ENCODE results near the gene CPA3. TPM values are rescaled to one million over a fixed set of nuclear protein-coding genes. Genes with fewer than 3 reads are reported as not detected.

CPA3 gene
- total RNA-seq, 1 experiment from 2014 or later = not detected

DNA sequence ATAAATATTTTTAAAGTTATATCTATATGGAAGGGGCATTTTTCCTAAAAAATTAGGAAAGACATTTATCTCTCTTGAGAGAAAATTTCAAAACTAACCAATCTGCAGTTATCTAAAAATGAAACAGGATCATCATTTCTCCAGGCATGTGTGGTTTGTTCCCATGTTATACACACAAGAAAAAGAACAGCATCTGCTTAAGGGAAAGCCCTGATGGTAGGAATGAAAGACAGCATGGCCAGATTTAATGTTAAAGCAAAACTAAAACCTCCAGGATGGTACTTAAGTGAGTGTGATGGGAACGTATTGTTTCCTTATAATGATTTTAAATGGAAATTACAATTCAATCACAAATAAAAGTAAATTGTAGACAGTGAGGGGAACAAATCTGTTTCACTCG, 80.0 kb downstream of the CPA3 start:
- ChIA-PET RAD21 (ENCODE audit: low non-redundant PET in 1 of 2, low total read pairs in 2 of 2, uncharacterized antibody in 2 of 2, unreplicated experiment in 2 of 2) (interaction anchor here in 1 of 2 experiments (0.5 kb wide), 1 partner anchor 83 kb away, joined by 3 read pairs; no protein-coding TSS in a partner anchor), CTCF (interaction anchor here (2.9 to 3.1 kb wide), 2 partner anchors 218 to 564 kb away, joined by 17 to 24 read pairs; no protein-coding TSS in a partner anchor), POLR2A (no interaction called here)
- no peak overlapping the region for H3K9ac ChIP-seq (ENCODE audit: low read length)
- no peaks in the 10 kb centered on the region for H3K9me2 ChIP-seq (ENCODE audit: insufficient read depth)
- H2AFZ ChIP-seq (ENCODE audit: low read depth, low read length, poor library complexity, severe bottlenecking) = no peak overlapping the region
- no peak overlapping the region for H3K4me3 ChIP-seq (replicated peaks in 1 of 2; ENCODE audit: low read depth in 1 of 2, low read length in 2 of 2)
- ATAC-seq = no peak
- BruUV-seq (replicated peaks) = no TSS peak
- intact Hi-C loops (cut with micrococcal nuclease) = loop anchor here (10.0 kb wide), 1 partner anchor 480 kb away; no protein-coding TSS in a partner anchor
- H3K79me2 ChIP-seq (ENCODE audit: insufficient read depth, low read length) = no peaks in the 10 kb centered on the region
- no peak overlapping the region for H3K4me2 ChIP-seq (ENCODE audit: low read length)
- H3K9me3 ChIP-seq (ENCODE audit: control insufficient read depth in 1 of 2, insufficient read depth in 1 of 2, low read depth in 1 of 2, low read length in 2 of 2) = no peaks in the 10 kb centered on the region
- H3K27ac ChIP-seq (ENCODE audit: low read depth, low read length) = no peak overlapping the region
- DNase-seq (ENCODE audit: low read depth, low spot score) = no peak
- TF ChIP-seq EGR1 (IDR thresholded peaks at IDR 0.05; ENCODE audit: low read depth) (no peak), ZBTB33 (IDR thresholded peaks at IDR 0.05; ENCODE audit: extremely low read depth, insufficient replicate concordance, low read length) (no peak), REST (IDR thresholded peaks at IDR 0.05; ENCODE audit: low read depth) (no peak), ZNF274 (IDR thresholded peaks at IDR 0.05; ENCODE audit: low read depth, low read length) (no peak), SP1 (IDR thresholded peaks at IDR 0.05; ENCODE audit: low read depth) (no peak), CEBPB (IDR thresholded peaks at IDR 0.05; ENCODE audit: low read depth) (no peak), EZH2phosphoT487 (IDR thresholded peaks at IDR 0.05; ENCODE audit: borderline replicate concordance) (no peak), CTCF (IDR thresholded peaks at IDR 0.05 in 2 of 3, conservative IDR thresholded peaks at IDR 0.05 in 1 of 3; ENCODE audit: borderline replicate concordance in 1 of 3, insufficient read depth in 1 of 3, low read depth in 2 of 3, low read length in 2 of 3) (no peak), JUND (IDR thresholded peaks at IDR 0.05) (no peak), RAD21 (IDR thresholded peaks at IDR 0.05; ENCODE audit: low read depth) (no peak), FOSL1 (IDR thresholded peaks at IDR 0.05; ENCODE audit: low read depth) (no peak), SIN3A (IDR thresholded peaks at IDR 0.05; ENCODE audit: low read depth) (no peak), EZH2 (IDR thresholded peaks at IDR 0.05) (no peak), POLR2A (IDR thresholded peaks at IDR 0.05; ENCODE audit: borderline replicate concordance, extremely low read depth, insufficient read depth, insufficient read length) (no peak)
- no peaks in the 10 kb centered on the region for H3K27me3 ChIP-seq (ENCODE audit: insufficient read depth, low read length)
- H4K20me1 ChIP-seq (ENCODE audit: insufficient read depth) = no peaks in the 10 kb centered on the region
- H3K36me3 ChIP-seq (ENCODE audit: control insufficient read depth in 1 of 2, insufficient read depth in 2 of 2, low read length in 2 of 2) = no peaks in the 10 kb centered on the region
- peaks cover 0 to 6% of the 10 kb centered on the region in 2 experiments; a peak in 2 of 4 replicates for H3K4me1 ChIP-seq (ENCODE audit: control insufficient read depth in 1 of 2, insufficient read depth in 2 of 2, low read length in 2 of 2)
